ENCODE data around the gene KRTAP9-9.
"Not testable (repeated sequence)": the region's sequence is repeated elsewhere in the genome, so short reads cannot be mapped to it uniquely, and the experiment has no call there.

KRTAP9-9 gene

DNA sequence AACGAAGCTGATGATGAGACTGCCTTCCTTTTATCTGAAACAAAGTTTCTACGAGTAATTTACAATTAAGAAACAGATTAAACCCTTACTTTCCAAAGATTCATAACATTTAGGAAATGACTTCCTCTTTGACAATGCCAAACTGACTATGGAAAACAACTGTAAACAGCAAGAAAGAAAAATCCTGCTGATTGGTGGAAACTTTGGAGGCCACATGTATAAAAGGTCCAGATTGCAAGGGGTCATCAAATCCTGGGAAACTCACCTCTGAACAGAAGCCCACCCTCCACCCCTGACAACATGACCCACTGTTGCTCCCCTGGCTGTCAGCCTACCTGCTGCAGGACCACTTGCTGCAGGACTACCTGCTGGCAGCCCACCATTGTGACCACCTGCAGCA lies 9.9 kb downstream of the KRTAP9-9 start, which contains the start of gene KRTAP9-6:
KRTAP9-6 (plus strand) TSS at position 301 of the 400 bp plus-strand sequence; CDS start at position 301, 0 bp downstream.
- DNase-seq (ENCODE audit: low read depth in 2 of 2), result no peak

DNA sequence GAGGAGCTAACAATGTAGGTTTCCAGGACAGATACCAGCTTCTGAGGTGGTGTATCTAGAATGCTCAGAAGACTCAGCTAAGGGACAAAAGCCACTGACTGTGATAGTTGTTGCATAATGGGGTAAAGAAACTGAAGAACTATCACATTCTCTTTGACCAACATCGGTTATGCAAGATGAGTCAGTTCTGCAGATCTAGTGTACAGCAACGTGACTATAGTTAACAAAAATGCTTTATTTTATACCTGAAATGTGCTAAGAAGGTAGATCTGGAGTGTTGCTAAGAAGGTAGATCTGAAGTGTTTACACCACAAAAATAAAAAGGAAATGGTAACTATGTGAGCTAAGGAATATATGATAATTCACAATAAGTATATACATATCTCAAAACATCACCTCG lies 12.5 kb downstream of the KRTAP9-9 start:
- no peak for DNase-seq (ENCODE audit: low read depth in 2 of 2)

DNA sequence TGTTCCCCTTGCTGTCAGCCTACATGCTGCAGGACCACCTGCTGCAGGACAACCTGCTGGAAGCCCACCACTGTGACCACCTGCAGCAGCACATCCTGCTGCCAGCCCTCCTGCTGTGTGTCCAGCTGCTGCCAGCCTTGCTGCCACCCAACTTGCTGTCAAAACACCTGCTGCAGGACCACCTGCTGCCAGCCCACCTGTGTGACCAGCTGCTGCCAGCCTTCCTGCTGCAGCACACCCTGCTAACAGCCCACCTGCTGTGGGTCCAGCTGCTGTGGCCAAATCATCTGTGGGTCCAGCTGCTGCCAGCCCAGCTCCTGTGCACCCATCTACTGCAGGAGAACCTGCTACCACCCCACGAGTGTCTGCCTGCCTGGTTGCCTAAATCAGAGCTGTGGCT lies 16.1 kb downstream of the KRTAP9-9 start:
- not testable (repeated sequence) for DNase-seq (ENCODE audit: low read depth in 2 of 2)

- no peak for DNase-seq (ENCODE audit: low read depth in 2 of 2)
Measured at GRCh38 chr17:41271858-41272257, 16.7 kb downstream of the KRTAP9-9 start.

GRCh38 chr17:41275648-41276190 lies 20.5 kb downstream of the KRTAP9-9 start, which contains the start of gene KRTAP9-7:
Gene KRTAP9-7, plus strand, starts transcription at chr17:41275698. Its CDS starts 0 bp downstream, at chr17:41275698.
- DNase-seq (ENCODE audit: low read depth in 2 of 2), result not testable (repeated sequence)

DNA sequence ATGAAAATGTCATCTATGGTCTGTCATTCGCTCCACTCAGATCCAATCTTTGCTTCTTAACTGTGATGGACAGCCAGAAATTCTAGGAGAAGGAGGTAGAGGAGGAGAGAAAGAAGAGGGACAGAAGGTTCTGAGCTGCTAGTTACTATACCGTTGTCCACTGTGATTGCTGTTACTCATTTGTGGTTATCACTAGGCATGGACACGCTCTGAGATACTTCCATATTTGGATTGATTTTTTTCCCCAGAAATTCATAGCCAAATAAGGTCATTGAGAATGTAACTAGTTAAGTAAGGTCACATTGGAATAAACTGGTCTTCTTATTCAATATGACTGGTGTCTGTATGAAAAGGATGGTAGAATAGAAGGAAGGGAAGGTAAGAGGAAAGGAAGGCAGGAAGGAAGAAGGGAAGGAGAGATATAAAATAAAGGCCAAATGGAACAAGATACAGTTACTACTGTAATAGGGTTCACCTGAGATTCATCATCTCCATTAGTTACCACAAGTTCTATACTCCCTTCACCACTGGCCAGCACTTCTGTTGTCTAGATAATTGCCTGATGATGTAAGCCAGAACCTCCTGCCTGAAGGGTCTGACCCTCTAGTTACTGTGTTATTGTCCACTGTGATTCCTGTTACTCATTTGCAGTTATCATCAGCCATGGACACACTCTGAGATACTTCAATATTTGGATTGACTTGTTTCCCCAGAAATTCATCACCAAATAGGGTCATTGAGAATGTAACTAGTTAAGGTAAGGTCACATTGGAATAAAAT lies 23.2 kb downstream of the KRTAP9-9 start:
- no peak for DNase-seq (ENCODE audit: low read depth in 2 of 2)

GRCh38 chr17:41284043-41284442 lies 28.9 kb downstream of the KRTAP9-9 start:
- no peak for DNase-seq (ENCODE audit: low read depth in 2 of 2)

- DNase-seq (ENCODE audit: low read depth in 2 of 2), result no peak
Measured at GRCh38 chr17:41284546-41284945, 29.4 kb downstream of the KRTAP9-9 start.

DNA sequence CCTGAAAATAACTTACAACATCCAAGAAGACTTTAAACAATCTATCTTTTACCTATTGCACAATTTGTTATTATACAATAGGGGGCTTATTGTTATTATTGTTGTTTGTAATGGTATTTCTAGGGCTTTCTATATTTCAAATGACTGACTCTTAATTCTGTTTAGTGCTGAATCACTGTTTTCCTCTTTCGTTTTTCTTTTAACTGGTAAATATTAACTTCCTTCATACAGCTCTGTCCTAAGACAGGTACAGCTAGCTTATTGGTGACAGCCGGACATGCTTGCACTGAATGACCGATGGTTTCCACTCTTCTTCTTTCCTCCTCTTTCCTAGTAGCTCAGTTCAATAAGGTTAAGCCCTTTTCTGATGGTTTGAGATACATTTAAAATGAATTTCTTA lies 31.9 kb downstream of the KRTAP9-9 start:
- DNase-seq (ENCODE audit: low read depth in 2 of 2), result no peak

GRCh38 chr17:41294016-41294415 lies 38.8 kb downstream of the KRTAP9-9 start:
- DNase-seq (ENCODE audit: low read depth in 2 of 2), result no peak

DNA sequence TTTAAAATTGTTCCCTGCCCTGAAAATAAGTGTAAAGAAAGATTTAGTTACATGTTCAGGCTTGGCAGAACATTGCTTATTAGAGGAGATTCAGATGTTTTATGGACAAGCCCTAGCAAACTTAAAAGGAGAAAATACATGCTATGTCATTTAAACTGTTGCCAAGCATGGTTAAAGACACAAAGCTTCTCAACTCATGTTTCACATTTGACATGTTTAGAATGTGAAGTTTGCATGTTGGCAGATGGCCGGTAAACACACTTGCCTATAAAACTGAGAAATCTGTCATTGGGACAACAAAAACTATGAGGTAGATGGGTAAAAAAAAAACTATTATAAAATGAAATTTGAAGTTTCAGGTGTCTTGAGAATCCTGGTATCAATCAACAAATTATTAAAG lies 41.7 kb downstream of the KRTAP9-9 start:
- no peak for DNase-seq (ENCODE audit: low read depth in 2 of 2)

DNA sequence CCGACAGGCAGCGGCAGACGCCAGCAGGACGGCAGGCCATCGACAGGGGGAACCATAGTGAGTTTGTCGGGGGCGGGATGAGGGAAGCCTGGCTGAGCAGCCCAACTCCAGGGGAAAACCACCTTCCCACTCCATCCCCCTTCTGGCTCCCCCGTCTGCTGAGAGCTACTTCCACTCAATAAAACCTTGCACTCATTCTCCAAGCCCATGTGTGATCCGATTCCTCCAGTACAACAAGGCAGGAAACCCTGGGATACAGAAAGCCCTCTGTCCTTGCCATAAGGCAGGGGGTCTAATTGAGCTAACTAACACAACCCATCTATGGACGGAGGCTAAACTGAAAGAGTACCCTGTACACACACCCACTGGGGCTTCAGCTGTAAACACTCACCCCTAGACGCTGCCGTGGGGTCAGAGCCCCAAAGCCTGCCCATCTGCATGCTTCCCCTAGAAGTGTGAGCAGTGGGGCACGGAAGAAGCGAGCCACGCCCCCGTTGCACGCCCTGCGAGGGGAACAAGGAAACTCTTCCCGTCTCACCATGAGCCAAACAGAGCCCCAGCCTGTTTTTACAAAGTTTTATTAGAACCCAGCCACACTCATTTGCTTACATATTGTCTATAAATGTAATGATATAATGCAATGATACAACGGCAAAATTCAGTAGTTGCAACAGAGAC lies 43.4 kb downstream of the KRTAP9-9 start:
- no peak for DNase-seq (ENCODE audit: low read depth in 2 of 2)

DNA sequence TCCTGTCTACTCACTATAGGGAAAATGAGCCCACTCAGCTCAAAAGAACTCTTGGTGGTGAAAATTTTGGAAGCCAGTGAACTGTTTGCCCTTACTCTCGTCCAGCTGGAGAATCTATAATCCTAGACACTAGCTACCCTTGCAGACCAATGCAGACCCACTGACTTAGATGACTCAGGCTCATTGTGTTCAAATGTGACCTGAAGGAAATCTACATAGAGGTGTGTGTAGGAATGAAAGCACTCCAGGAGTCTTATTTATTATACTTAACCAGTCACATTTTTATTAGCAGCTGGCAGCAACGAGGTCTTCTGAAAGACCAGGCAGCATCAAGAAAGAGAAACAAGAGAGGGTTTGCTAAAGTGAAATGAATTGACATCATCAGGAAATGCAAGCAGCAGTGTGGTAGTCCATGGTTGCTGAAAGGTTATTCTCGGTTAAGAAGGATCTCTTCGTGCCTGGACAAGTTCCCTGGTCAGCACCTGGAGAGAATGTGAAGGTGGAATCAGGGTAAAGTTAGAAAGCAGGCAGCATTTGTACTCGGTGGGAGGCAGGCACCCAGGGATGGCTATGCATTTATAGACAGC lies 46.1 kb downstream of the KRTAP9-9 start:
- DNase-seq (ENCODE audit: low read depth in 2 of 2), result no peak

DNA sequence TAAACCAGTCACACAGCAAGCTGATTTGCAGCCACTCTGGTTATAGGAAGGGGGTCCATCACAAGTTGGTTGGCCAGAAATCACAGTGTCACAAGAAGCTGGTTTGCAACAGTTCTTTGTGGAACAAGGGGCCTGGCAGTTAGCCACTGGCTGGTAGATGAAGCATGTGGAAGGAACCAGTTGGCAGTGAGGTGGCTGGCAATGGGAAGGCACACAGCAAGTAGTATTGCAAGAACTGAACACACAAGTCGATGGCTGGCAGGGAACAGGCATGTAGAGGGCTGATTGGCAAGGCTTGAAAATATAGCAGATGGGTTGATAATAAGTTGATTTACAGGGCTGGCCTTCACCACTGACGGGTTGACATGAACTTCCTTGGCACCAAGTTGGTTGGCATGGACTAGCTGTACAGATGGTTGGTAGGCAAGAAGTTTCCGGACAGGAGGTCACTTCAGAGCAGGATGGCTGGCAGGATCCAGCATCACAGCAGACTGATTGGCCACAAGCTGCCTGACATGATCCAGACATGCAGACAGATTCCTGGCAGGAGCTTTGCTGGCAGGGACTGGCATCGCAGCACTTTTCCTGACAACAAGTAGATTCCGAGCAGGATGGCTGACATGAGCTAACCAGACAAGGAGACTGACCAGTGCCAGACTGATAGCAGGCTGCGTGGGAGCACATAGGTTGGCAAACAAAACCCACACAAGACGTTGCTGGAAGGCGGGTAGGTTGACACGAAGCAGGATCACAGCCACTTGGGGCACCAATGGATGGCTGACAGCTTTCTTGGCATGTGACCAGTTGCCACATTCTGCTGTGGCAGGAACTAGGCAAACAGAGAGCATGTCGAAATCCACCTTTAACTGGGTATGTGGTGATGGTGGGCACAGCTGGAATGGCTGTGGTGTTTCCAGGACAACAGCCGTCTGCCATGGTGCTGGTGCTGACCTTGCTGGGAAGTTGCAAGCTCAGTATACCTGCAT lies 47.0 kb downstream of the KRTAP9-9 start, which contains the start of gene KRTAP29-1:
KRTAP29-1 (minus strand) TSS at position 936 of the 986 bp plus-strand sequence; CDS start at position 936, 0 bp downstream.
- DNase-seq (ENCODE audit: low read depth in 2 of 2), result no peak

DNA sequence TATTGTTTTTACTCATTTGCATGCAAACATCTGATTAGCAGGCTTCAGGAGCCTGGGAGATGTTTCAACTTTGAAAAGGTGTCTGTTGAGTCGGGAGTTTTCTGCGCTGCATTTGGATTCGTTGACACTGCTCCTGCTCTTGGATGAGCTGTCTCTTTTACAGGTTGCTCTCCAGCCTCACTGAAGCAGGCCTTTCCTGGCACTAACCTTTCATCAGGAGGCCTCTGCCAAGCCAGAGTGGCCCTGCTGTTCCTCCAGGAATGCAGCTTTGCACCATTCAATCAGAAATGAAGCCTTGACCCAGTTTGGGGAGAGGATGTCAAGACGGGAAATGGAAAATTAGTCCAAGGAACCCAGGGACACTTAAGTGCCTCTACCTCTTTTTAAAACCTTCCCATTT lies 47.8 kb downstream of the KRTAP9-9 start:
- no peak for DNase-seq (ENCODE audit: low read depth in 2 of 2)

GRCh38 chr17:41304091-41304490 lies 48.9 kb downstream of the KRTAP9-9 start:
- DNase-seq (ENCODE audit: low read depth in 2 of 2), result no peak

Data from stimulated activated CD8-positive, alpha-beta memory T cell treated with anti-CD3 and anti-CD28 coated beads, Interleukin-15, amount 100 ng/mL, for 4 hours (primary cell).